HEK293T (cell line): ENCODE measurements around the gene SDHA.

ENCODE experiments used
- ARNT ChIP-seq: fragments of 450-650 bp; IDR thresholded peaks from 2 replicates; pipeline ENCODE4 v1.6.1; 2017; ENCODE audit warnings: mild to moderate bottlenecking
- BHLHE40 ChIP-seq: fragments of 450-650 bp; IDR thresholded peaks from 2 replicates; pipeline ENCODE4 v1.6.1; 2016; ENCODE audit warnings: mild to moderate bottlenecking, moderate library complexity, borderline replicate concordance
- CTBP1 ChIP-seq: fragments of 450-650 bp; IDR thresholded peaks from 2 replicates; pipeline ENCODE4 v1.6.1; 2016; ENCODE audit warnings: borderline replicate concordance
- ELF4 ChIP-seq: fragments of 450-650 bp; IDR thresholded peaks from 2 replicates; pipeline ENCODE4 v1.6.1; 2017; ENCODE audit warnings: antibody characterized with exemption
- FOXK2 ChIP-seq: fragments of 450-650 bp; IDR thresholded peaks from 2 replicates; pipeline ENCODE4 v1.6.1; 2016; ENCODE audit warnings: mild to moderate bottlenecking
- FOXM1 ChIP-seq: fragments of 450-650 bp; IDR thresholded peaks from 2 replicates; pipeline ENCODE4 v1.6.1; 2017; ENCODE audit warnings: mild to moderate bottlenecking, borderline replicate concordance
- HDGF ChIP-seq: fragments of 450-650 bp; IDR thresholded peaks from 2 replicates; pipeline ENCODE4 v1.6.1; 2017; ENCODE audit warnings: antibody characterized with exemption, borderline replicate concordance
- LEF1 ChIP-seq: fragments of 450-650 bp; IDR thresholded peaks from 2 replicates; pipeline ENCODE4 v1.6.1; 2017; ENCODE audit warnings: mild to moderate bottlenecking, borderline replicate concordance
- NFRKB ChIP-seq: fragments of 450-650 bp; IDR thresholded peaks from 2 replicates; pipeline ENCODE4 v1.6.1; 2016; ENCODE audit warnings: mild to moderate bottlenecking, moderate library complexity
- PKNOX1 ChIP-seq: fragments of 450-650 bp; IDR thresholded peaks from 2 replicates; pipeline ENCODE4 v1.6.1; 2016
- SP1 ChIP-seq: fragments of 450-650 bp; IDR thresholded peaks from 2 replicates; pipeline ENCODE4 v1.6.1; 2017
- SUZ12 ChIP-seq: fragments of 450-650 bp; IDR thresholded peaks from 2 replicates; pipeline ENCODE4 v1.6.1; 2016; ENCODE audit warnings: mild to moderate bottlenecking
- TARDBP ChIP-seq: fragments of 450-650 bp; IDR thresholded peaks from 2 replicates; pipeline ENCODE4 v1.6.1; 2016

- TF ChIP-seq ELF4 (no peak), FOXK2 (no peak), LEF1 (no peak), HDGF (no peak), FOXM1 (no peak), TARDBP (no peak), CTBP1 (no peak), BHLHE40 (no peak), SUZ12 (no peak), NFRKB (no peak), ARNT (no peak), PKNOX1 (no peak), SP1 (no peak)
Observed at GRCh38 chr5:219460-219863, 1.3 kb downstream of the SDHA start.
